ENCODE data around the gene NTM.

NTM gene

DNA sequence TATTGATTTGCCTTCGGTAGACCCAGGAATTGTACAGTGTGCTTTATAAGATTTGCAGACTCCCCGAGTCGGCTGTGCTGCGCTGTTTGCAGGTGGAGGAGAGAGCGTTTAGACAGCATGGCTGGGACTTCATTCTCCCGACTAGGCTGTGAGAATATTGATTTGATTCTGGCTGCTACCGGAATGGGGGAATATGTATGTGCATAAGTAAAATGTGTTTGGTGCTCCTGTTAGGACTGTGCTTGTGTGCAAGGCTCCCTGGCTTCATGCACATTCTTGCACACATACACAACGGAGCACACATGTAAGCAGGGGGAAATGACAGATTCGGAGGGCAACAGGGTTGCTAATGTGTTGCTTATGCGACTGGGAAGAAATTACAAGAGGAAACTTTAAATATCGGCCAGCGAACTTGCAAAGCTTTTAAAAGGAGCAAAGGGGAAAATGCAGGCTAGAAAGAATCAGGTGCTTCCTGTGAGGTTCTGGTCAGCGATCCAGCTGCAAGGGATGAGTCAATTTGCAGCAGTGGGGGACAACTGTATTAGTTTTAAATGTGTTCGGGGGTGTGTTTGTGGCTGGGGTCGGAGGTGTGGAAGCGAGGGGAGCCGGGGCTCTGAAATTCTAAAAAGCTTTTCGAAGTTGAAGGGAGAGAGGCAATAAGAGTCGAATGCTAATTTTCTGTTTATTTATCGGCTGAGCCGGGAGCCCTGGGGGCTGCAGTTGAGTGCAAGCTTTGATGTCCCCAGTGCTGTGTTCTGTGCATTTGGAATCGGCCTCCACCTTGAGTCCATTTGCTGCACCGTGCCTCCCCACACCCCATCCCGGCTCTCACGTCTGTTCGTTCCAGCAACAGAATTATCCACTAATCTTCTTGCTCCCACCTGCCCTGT, 731 bp downstream of the NTM start:
- Histone ChIP-seq H3K27me3 (ENCODE audit: insufficient read depth, low read length) (no peaks in the 10 kb centered on the region), H3K9ac (ENCODE audit: low read length) (no peak overlapping the region), H3K4me1 (ENCODE audit: insufficient read depth, low read length, severe bottlenecking) (no peaks in the 10 kb centered on the region), H4K20me1 (ENCODE audit: insufficient read depth, low read length) (no peaks in the 10 kb centered on the region), H3K27ac (ENCODE audit: low read depth, low read length, poor library complexity, severe bottlenecking) (no peak overlapping the region), H3K4me2 (ENCODE audit: low read length) (no peak overlapping the region), H3K9me3 (ENCODE audit: low read length) (no peaks in the 10 kb centered on the region), H3F3A (ENCODE audit: insufficient read depth, low read length) (no peaks in the 10 kb centered on the region), H3K9me2 (ENCODE audit: low read depth, low read length) (no peaks in the 10 kb centered on the region), H2AFZ (ENCODE audit: low read length) (no peak overlapping the region), H3K4me3 (ENCODE audit: low read depth, low read length, poor library complexity, severe bottlenecking) (no peak overlapping the region), H3K79me2 (ENCODE audit: insufficient read depth, low read length) (no peaks in the 10 kb centered on the region), H3K36me3 (ENCODE audit: insufficient read depth, low read length) (no peaks in the 10 kb centered on the region)
- TF ChIP-seq EZH2 (IDR thresholded peaks at IDR 0.05; ENCODE audit: borderline replicate concordance, low read length): no peak
- TF ChIP-seq, protein P1, sequence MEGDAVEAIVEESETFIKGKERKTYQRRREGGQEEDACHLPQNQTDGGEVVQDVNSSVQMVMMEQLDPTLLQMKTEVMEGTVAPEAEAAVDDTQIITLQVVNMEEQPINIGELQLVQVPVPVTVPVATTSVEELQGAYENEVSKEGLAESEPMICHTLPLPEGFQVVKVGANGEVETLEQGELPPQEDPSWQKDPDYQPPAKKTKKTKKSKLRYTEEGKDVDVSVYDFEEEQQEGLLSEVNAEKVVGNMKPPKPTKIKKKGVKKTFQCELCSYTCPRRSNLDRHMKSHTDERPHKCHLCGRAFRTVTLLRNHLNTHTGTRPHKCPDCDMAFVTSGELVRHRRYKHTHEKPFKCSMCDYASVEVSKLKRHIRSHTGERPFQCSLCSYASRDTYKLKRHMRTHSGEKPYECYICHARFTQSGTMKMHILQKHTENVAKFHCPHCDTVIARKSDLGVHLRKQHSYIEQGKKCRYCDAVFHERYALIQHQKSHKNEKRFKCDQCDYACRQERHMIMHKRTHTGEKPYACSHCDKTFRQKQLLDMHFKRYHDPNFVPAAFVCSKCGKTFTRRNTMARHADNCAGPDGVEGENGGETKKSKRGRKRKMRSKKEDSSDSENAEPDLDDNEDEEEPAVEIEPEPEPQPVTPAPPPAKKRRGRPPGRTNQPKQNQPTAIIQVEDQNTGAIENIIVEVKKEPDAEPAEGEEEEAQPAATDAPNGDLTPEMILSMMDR (IDR thresholded peaks at IDR 0.05; ENCODE audit: low read length): no peak

DNA sequence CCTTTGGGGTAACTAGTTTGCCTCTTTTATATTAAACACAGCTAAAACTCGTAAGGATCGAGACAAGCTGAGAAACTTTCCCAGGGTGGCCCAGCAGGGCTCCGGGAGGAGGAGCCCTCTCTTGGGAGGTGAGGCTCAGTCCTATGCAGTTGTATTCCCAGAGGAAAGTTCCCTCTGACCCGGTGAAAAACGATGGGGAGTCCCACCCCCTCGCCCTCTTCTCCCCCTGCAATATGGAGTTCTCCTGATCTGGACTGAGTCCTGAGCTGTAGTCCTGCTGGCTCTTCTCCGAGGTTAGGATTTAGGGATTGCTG, 1.3 kb downstream of the NTM start:
- H3K79me2 ChIP-seq (ENCODE audit: insufficient read depth, low read length): no peaks in the 10 kb centered on the region
- H3F3A ChIP-seq (ENCODE audit: insufficient read depth, low read length): no peaks in the 10 kb centered on the region
- H3K9me2 ChIP-seq (ENCODE audit: low read depth, low read length): no peaks in the 10 kb centered on the region
- no peaks in the 10 kb centered on the region for H3K27me3 ChIP-seq (ENCODE audit: insufficient read depth, low read length)
- H3K27ac ChIP-seq (ENCODE audit: low read depth, low read length, poor library complexity, severe bottlenecking): no peak overlapping the region
- H3K9me3 ChIP-seq (ENCODE audit: low read length): no peaks in the 10 kb centered on the region
- no peak overlapping the region for H3K9ac ChIP-seq (ENCODE audit: low read length)
- H3K4me1 ChIP-seq (ENCODE audit: insufficient read depth, low read length, severe bottlenecking): no peaks in the 10 kb centered on the region
- H2AFZ ChIP-seq (ENCODE audit: low read length): no peak overlapping the region
- no peaks in the 10 kb centered on the region for H3K36me3 ChIP-seq (ENCODE audit: insufficient read depth, low read length)
- no peak for TF ChIP-seq EZH2 (IDR thresholded peaks at IDR 0.05; ENCODE audit: borderline replicate concordance, low read length)
- TF ChIP-seq, protein P1 (IDR thresholded peaks at IDR 0.05; ENCODE audit: low read length): no peak
- no peaks in the 10 kb centered on the region for H4K20me1 ChIP-seq (ENCODE audit: insufficient read depth, low read length)
- H3K4me2 ChIP-seq (ENCODE audit: low read length): no peak overlapping the region
- H3K4me3 ChIP-seq (ENCODE audit: low read depth, low read length, poor library complexity, severe bottlenecking): no peak overlapping the region

DNA sequence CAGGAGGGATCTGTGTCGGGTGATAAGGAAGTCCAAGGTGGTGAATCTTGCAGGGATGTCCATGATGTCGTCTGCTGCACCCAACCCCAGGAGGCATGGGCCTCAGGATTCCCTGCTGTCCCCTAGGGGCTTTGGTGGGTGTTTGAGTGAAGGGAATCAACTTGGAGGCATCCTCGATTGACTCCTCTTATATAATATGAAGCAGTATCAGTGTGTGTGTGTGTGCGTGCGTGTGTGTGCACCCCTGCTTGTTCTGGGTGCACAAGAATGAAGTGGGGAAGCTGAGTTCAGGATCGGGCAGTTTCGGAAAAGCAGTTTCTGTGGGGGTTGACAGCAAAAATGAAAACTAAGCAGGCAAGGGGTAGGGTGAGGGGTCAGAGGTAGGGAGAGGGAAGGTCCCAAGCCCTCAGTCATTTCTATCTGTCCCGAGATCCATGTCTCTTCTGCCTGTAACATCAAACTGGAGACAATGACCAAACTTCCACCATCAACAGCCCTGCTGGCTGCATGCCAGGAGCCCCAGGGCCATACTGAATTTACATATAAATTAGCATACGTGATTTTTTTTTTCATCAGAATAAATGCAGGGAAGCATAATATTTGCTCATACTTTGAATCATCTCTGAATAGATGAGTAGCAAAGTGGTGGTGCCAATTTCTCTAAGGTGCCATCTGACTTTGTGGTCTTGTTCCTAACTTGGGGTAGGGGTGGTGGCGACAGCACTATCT, 2.0 kb downstream of the NTM start:
- no peaks in the 10 kb centered on the region for H3K27me3 ChIP-seq (ENCODE audit: insufficient read depth, low read length)

More for the DNA sequence above, 2.0 kb downstream of the NTM start:
- no peaks in the 10 kb centered on the region for H3K4me1 ChIP-seq (ENCODE audit: insufficient read depth, low read length, severe bottlenecking)
- H3K9me3 ChIP-seq (ENCODE audit: low read length): no peaks in the 10 kb centered on the region
- no peaks in the 10 kb centered on the region for H3F3A ChIP-seq (ENCODE audit: insufficient read depth, low read length)
- no peaks in the 10 kb centered on the region for H4K20me1 ChIP-seq (ENCODE audit: insufficient read depth, low read length)
- H3K79me2 ChIP-seq (ENCODE audit: insufficient read depth, low read length): no peaks in the 10 kb centered on the region
- no peaks in the 10 kb centered on the region for H3K9me2 ChIP-seq (ENCODE audit: low read depth, low read length)
- no peak overlapping the region for H3K27ac ChIP-seq (ENCODE audit: low read depth, low read length, poor library complexity, severe bottlenecking)
- no peak overlapping the region for H3K4me2 ChIP-seq (ENCODE audit: low read length)
- no peak overlapping the region for H2AFZ ChIP-seq (ENCODE audit: low read length)
- H3K9ac ChIP-seq (ENCODE audit: low read length): no peak overlapping the region
- no peak for TF ChIP-seq EZH2 (IDR thresholded peaks at IDR 0.05; ENCODE audit: borderline replicate concordance, low read length)
- TF ChIP-seq, protein P1 (IDR thresholded peaks at IDR 0.05; ENCODE audit: low read length): no peak
- H3K36me3 ChIP-seq (ENCODE audit: insufficient read depth, low read length): no peaks in the 10 kb centered on the region
- no peak overlapping the region for H3K4me3 ChIP-seq (ENCODE audit: low read depth, low read length, poor library complexity, severe bottlenecking)

Data from OCI-LY1 (cell line).